Hematopoietic multipotent progenitor cell treated with erythropoietin and hydrocortisone succinate and interleukin-3 and kit ligand, for 15 days (in vitro differentiated cells): ENCODE data around the gene CACNA2D1.

Experiments
- DNase-seq: peaks from one replicate; pipeline ENCODE4 v3.0.0-alpha.2; 2015; ENCODE audit warnings: low spot score

CACNA2D1 gene

DNA sequence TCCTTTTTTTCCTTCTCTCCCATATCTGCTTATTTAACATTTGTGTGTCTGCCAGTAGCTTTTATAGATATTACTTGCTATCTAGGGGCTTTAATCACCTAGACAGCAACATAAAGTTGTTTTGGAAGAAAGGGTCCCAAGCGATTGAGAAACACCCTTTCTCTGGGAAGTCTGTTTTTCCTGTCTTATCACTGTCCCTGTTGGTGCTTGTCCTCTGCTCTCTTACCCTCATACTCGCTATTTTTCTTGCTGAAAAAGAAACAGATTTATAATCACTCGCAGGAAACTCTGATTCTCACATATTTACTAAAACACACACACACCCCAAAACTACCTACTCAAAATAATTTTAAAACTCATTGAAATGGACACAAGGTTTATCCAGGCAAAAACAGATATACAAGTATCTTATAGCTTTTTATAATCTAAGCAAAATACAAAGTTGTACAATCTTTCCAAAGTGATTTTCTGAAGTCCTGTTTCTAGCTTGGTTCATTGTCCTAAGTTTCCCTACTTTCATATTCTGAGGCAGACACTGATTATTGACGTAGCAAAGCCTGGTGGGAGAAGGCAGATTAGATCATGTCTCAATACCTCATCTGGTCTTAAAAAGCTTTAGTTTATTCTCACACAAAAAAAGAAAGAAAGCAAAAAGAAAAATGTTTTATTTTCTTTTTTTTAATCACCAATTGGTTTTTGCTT, 157.3 kb downstream of the CACNA2D1 start:
- DNase-seq: no peak

DNA sequence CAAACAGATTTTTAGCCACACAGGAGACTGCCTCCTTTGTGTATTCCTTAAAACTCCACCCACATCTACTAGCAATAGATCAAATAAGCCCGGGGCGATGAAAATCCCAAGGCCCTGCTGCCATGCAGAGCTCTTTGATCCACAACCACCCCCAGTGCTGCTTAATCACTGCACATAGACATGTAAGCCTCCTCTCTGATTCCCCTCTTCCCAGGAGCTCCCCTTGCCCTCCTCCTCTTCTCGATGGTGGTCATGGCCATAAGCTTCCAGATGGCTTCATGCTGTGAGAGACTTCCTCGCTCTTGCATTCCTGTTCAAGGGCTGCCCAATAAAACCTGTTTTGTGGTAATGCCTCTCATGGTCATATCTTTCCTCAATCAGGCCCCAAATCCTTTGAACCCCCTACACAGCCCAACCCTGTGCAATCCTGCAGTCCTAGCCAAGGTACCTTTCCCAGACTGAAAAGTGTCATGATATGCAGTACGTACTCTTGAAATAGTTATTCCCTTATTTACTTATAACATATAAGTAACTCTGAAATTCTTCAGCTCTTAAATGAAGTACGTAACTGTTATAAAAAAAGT, 158.5 kb downstream of the CACNA2D1 start:
- DNase-seq: no peak

- DNase-seq: no peak
These were observed 168.2 kb downstream of the CACNA2D1 start for GRCh38 chr7:82275342-82275741.

DNA sequence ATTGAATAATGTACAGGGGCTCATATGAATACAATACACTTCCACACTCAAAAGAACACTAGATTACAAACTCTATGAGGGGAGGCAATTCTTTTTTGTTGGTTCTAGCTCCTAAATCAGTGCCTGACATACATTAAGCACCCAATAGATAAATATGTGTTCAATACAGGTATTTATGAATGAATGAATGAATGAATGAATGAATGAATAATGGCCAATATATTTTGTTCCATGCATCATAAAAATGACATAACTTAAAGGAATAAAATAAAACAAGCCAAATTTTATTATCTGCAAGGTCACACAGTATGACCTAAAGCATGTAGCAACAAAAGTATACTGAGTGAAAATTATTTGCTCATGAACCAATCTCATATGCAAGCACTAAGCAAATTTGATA, 168.9 kb downstream of the CACNA2D1 start:
- DNase-seq: no peak

DNA sequence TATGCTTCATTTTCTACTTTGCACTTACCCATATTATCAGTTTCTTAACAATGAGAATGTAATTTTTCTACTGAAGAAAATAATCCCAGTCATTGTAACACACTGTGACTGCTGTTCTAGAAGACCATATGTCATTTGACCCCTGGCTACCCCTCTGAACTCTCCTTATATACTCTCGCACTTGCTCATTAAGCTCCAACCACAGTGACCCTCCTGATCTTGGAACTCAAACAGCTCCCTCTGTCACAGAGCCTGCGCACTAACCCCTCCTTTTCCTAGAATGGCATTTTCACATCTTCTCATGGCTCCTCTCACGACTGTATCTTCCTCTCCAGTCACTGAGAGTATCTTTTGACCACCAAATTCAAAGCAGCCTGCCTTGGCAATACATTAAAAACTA, 169.7 kb downstream of the CACNA2D1 start:
- no peak for DNase-seq

GRCh38 chr7:82270870-82271269, 172.7 kb downstream of the CACNA2D1 start:
- no peak for DNase-seq

- DNase-seq: no peak
These were observed 174.9 kb downstream of the CACNA2D1 start for GRCh38 chr7:82268632-82269031.

DNA sequence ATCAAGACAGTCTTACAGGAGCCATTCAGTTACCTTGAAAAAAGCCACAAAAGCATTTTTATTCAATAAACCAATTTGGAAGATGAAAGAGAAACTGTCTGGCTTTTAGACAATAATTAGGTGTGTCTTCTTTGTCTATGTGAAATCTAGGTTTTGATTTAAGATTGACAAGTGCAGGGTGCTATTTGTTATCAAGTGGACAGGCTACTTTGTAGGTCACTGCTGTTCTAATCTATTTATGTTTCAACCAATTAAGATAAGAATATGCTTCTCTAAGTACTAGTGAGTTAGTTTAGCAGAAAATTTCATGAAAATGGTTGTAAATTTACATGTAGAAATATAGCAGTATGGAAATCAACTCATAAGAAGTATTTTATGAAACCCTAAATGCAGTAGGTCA, 177.5 kb downstream of the CACNA2D1 start:
- no peak for DNase-seq

DNA sequence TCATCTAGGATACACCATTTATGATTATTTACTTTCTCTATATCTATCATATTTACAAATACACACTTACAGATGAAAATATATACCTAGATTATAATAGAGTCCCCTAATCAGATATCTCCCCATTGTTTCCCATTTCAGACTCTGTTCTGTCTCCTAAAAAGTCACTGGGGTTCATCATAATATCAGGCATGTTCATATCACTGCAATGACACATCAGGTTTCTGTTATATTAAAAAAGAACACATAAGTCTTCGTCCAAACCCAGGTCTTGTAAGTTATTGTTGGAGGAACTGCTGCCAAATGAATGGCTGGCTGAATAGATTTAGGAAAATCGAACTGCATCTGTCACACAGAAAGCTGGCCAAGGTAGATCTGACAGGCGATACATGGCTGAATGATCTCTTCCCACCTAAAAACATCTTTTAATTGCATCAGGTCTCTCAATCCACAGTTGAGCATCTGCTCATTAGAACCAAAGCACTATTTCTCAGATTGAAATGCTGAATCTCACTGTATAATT, 178.7 kb downstream of the CACNA2D1 start:
- no peak for DNase-seq

DNA sequence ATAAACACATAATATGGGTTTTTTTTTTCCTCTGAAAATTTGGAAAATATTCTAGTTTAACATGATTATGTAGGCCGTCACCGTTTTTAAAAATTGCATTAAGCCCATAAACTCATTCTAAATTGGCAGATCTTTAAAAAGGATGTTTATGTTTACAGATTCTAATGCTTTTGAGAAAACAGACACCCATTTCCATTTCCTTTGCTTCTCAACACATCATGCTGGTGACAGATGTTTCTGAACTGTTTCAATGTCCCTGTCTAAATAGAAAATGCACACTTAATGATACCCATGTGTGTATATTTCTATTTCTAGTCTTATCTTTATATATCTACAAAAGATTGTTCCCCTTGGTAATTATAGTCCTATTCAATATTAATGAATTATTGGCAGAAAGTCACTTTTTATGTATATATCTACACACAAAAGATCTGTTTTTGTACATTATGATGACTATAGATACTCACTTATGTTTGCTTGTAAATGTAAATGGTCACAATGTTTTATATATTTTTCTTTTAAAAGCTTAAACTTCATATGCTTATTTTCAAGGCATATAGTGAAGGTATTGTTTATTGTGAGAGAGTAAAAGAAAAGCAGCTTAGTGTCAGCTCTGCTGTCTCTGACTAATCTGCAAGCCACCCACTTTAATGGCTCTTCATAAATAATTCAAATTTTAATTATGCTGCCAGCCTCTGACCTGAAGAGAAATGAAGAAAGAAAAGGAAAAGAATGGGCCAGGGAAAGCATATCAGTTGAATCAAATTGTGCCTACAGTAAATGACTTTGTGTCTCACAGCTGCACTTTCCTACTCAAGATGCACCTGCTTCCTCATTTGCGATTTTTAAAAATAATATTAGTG, 179.4 kb downstream of the CACNA2D1 start:
- DNase-seq: no peak

DNA sequence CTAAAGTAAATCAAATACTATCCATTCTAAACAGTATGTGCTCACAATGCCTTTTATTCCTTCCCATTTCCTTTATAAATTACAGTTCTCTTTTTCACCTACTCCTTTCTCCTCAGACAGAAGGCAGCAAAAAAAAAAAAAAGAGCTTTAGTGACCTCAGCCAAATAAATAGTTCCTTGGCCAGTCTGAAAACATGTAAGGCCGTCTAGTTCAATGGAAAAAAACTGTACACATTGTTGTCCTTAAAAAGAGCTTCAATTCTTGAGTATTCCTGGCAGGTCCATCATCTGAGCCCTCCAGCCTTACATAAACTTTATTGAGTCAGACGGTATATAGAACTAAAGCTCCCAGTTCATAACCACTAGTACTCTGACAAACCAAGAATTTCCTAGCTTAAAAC, 185.4 kb downstream of the CACNA2D1 start:
- no peak for DNase-seq

DNA sequence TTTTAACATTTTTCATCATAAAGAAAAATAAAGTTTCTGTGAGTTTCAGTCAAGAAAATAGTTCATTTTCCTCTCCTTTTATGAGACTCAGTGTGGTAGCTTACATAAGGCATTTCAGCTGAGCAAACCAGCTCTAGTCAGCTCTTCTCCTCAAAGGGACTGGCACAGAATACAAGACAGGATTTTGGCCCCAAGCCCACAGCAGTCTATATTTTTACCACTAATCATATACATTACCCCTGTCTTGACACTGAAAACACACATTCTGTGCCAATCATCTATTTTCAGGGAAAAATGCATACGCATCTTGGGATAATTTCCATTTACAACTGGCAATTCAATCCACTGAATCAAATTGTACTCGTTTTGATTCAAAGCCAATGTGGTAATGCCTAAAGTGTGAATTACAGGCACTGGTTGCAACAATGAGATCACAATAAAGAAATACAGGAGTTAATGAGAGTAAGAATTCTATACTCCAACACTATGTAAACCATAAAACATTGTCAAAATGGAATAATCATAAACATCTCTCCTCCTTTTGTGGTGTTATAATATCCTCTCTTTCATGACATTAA, 186.4 kb downstream of the CACNA2D1 start:
- no peak for DNase-seq

- no peak for DNase-seq
These were observed 187.9 kb downstream of the CACNA2D1 start for GRCh38 chr7:82255706-82256105.

DNA sequence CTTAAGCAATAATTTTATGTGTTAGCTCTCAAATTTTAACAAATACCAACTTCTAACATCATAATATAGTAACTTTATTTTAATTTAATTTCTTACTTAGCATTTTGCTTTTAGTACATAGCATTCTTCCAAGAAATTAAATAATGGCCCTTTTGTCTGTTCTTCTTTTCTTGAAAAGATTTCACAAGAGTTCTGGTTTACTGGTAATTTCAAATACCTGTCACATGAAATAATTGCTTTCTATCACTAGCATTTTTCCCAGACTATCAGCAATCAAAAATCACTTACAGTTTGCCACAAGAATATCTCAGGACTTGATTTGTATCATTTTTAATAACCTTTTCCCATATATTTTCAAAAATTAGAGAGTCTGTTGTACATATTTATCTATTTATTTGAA, 193.0 kb downstream of the CACNA2D1 start:
- DNase-seq: no peak

DNA sequence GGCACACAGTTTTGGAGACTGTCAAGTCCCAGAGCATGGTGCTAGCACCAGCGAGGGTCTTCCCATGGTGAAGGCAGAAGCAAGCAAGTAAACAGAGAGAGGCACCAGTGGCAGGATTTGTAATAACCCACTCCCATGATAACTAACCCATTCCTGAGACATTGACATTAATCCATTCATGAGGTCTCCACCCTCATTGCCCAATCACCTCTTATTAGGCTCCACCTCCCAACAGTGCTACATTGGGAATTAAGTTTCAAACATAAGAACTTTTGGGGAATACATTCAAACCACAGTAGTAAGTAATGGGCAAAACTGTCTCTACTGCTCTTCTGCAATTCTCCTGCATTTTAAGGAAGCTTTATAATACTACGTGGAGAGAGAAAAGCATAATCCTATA, 193.6 kb downstream of the CACNA2D1 start:
- DNase-seq: no peak

DNA sequence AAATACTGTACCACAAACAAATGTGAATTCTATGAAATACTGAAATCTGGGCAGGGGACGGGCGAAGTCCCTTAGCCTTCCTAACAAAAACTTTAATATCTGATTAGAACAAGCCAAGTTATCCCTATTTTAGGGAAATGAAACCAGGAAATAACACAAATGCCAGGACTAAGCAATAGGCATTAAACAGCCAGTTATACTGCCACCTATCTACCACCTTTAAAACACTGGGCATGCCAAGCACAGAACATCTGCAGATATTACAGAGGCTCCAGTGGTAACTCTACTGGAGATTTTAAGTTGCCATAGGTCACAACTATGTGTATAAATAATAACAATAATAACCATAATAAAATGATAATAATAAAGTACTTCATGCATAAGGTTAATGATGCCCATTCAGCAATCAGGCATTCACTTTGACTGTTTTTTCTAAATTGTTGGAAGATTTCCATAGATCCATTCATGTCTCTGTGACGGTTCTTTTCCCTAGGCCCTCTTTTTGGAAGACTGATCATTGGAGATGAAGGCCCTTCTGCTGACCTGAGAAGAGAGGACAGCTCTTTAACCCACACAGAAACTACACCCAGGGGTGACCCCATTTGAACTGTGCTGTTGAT, 195.7 kb downstream of the CACNA2D1 start:
- DNase-seq: no peak

GRCh38 chr7:82244947-82245517, 198.5 kb downstream of the CACNA2D1 start:
- no peak for DNase-seq

GRCh38 chr7:82241356-82241755, 202.2 kb downstream of the CACNA2D1 start:
- no peak for DNase-seq

GRCh38 chr7:82235713-82236112, 207.9 kb downstream of the CACNA2D1 start:
- DNase-seq: no peak

DNA sequence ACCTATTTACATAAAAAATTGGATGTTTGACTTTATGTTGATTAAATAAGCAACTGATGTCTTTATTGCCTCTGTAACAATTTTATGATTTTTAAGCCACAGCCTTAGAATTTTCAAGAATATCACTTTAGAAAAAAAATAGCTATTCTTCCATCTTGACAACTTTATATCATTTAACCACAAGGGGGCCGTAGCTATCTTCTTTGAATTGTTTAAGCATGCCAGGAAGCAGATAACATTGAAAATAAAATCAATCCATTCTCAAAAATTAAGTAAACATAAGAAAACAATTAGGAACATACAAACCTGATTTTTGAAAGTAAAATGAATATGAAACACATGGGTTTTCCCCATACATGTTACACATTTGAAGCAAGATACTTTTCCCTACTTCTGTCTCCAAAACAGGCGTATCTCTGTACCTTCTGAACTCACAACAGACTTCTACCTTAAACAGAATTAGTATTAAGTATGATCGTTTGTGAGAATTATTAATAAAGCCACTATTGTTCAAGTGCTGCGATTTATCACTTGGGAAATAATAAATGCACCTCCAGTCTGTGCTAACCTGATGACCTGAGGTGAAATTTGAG, 209.0 kb downstream of the CACNA2D1 start:
- no peak for DNase-seq

DNA sequence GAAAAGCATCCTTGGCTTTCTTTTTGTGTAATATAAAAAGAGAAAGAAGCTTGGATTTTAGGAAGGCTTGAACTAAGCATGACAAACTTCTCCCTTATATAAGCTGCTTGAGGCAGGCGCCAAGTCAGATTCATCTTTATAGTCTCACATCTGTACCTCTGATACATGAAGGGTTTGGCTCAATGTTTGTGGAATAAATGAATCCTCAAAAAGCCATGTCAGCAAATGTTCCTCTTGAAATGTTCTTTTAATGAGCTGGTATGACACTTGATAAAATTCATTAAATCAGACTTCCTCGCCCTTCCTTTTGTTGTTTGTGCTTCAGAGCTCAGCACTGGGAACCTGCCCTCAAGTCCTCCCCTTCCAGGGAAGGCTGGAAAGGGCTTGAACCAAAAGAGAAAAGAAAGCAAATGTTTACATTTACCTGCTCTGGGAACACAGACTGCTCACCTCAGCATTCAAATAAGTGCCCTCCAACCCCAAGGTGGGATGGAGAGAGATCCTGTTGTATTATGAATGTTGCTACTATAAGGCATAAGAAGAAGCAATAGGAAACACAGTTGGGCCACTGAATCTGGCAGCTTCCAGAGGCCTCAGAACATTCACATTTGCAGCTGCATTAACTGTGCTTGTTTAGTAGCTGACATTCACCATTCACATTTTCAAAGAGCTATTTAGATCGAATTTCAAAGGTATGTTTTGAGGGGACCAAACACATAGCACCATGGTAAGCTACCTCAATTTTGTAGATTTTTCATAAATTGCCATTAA, 212.6 kb downstream of the CACNA2D1 start:
- no peak for DNase-seq
